Ovary (tissue), 3 donors: Measurements from ENCODE around the gene GOT1.

Source experiments
- CTCF ChIP-seq, 3 donors: fragments of 450-650 bp in 2 of 3; fragments of 200-600 bp in 1 of 3; IDR thresholded peaks; one replicate each; pipeline versions ENCODE4 v1.5.1 to v1.8.0; 2016 to 2022; ENCODE audit warnings: antibody characterized with exemption in 3 of 3, mild to moderate bottlenecking in 1 of 3
- EP300 ChIP-seq: sonication (generic); formaldehyde crosslinking; IDR thresholded peaks from one replicate; pipeline ENCODE4 v1.6.1; 2017; ENCODE audit warnings: antibody characterized with exemption
- POLR2A ChIP-seq: fragments of 450-650 bp; IDR thresholded peaks from one replicate; pipeline ENCODE4 v1.6.1; 2017; ENCODE audit warnings: antibody characterized with exemption, mild to moderate bottlenecking, moderate library complexity
- donor health status: DM: no; HTN: no; CAD: no.

DNA sequence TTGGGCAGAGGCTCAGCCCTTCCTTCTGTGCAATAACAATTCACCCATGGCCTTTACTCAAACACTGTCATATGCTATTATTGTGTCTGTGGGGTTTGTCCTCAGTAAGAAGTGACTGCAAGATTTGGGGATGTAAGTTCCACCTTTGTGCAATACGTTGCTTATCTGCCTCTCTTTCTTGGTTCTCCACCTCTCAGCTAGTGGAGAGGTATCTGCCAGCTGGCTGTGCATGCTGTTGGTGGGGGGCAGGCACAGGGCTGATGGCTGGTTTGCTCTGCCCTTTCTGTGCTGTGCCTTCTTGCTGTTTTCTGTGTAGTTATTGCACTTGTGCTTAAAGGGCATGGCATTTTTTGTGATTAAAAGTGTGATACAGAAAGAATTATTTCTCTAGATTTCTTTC is 65.1 kb downstream of the GOT1 start:
- TF ChIP-seq CTCF (IDR thresholded peaks at IDR 0.05) (no peak), POLR2A (no peak), EP300 (no peak)
